NB4 (cell line): ENCODE results near the gene NOVA2.

Source experiments
- DNase-seq: peaks from one replicate; pipeline ENCODE4 v3.0.0; 2010; ENCODE audit warnings: low read depth
- H3K4me3 ChIP-seq: one replicate; pipeline ENCODE4 v1.5.1; 2011; ENCODE audit warnings: mild to moderate bottlenecking, low read depth, low read length, moderate library complexity
- MYC ChIP-seq: IDR thresholded peaks from 2 replicates; pipeline ENCODE4 v1.6.1; 2011; ENCODE audit warnings: low read depth, low read length
- POLR2A ChIP-seq: IDR thresholded peaks from 2 replicates; pipeline ENCODE4 v1.6.1; 2011; ENCODE audit warnings: mild to moderate bottlenecking; ENCODE audit not compliant: insufficient read length; ENCODE audit errors: extremely low read depth
- TF ChIP-seq, protein P1 (sequence below): IDR thresholded peaks from 2 replicates; pipeline ENCODE4 v1.6.1; 2011; ENCODE audit warnings: low read depth, low read length
- TF ChIP-seq, protein P2 (sequence below): IDR thresholded peaks from one replicate; pipeline ENCODE4 v1.5.1; 2012; ENCODE audit warnings: low read depth, low read length

NOVA2 gene

DNA sequence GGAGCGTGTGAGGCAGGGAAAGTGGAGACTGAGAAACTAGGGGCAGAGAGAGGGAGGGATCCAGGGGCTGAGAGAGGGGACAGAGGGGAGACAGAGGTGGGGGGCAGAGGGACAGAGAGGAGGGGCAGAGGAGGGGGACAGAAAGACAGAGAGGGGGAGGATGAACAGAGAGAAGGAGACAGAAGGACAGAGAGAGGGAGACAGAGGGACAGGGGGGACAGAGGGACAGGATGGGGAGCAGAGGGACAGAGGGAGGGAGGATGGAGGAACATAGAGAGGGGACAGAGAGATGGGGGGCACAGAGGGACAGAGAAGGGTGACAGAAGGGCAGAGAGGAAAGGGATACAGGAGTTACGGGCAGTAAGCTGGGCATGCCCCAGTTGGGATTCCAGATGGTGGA is 44.4 kb downstream of the NOVA2 start:
- DNase-seq, result no peak
- no peak overlapping the region for H3K4me3 ChIP-seq
- TF ChIP-seq, protein P1, sequence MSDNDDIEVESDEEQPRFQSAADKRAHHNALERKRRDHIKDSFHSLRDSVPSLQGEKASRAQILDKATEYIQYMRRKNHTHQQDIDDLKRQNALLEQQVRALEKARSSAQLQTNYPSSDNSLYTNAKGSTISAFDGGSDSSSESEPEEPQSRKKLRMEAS, result no peak
- TF ChIP-seq, protein P2, sequence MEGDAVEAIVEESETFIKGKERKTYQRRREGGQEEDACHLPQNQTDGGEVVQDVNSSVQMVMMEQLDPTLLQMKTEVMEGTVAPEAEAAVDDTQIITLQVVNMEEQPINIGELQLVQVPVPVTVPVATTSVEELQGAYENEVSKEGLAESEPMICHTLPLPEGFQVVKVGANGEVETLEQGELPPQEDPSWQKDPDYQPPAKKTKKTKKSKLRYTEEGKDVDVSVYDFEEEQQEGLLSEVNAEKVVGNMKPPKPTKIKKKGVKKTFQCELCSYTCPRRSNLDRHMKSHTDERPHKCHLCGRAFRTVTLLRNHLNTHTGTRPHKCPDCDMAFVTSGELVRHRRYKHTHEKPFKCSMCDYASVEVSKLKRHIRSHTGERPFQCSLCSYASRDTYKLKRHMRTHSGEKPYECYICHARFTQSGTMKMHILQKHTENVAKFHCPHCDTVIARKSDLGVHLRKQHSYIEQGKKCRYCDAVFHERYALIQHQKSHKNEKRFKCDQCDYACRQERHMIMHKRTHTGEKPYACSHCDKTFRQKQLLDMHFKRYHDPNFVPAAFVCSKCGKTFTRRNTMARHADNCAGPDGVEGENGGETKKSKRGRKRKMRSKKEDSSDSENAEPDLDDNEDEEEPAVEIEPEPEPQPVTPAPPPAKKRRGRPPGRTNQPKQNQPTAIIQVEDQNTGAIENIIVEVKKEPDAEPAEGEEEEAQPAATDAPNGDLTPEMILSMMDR, result no peak
- TF ChIP-seq POLR2A (no peak), MYC (no peak)

DNA sequence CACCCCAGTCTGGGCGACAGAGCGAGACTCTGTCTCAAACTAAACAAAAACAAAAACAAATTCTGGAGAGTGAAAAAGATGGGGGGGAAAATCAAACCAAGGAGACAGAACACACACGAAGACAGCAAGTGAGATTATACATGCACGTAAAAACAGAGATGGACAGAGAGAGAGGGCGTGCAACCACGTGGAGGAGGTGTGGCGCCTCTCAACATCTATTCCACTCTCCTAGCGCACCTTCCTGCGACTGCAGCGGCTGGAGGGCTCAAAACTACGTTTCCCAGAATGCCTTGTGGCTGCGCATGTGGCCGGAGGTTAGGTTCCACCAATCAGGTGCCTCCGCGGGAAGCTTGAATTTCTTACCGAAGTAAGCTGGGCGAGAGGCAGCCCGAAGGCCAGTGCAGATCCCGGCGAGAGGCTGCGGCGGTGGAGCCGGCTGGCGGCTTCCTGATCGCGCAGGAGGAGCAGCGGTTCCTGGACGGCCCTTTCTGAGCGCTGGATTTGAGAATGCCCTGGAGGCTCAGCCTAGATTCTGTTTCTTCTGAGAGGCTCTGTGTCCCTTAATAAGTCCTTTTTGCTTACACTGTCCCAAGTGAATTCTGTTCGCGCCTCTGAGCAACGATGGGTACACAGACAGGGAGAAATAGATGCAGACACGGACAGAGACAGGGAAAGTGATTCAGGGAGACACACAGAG is 46.0 kb downstream of the NOVA2 start:
- peak; percentile 98 for DNase-seq
- peak; percentile 97 for TF ChIP-seq MYC
- TF ChIP-seq, protein P1, result peak; percentile 96
- TF ChIP-seq POLR2A, result peak; percentile 54
- TF ChIP-seq, protein P2, result no peak
- H3K4me3 ChIP-seq, result peak overlapping the region; percentile 13

DNA sequence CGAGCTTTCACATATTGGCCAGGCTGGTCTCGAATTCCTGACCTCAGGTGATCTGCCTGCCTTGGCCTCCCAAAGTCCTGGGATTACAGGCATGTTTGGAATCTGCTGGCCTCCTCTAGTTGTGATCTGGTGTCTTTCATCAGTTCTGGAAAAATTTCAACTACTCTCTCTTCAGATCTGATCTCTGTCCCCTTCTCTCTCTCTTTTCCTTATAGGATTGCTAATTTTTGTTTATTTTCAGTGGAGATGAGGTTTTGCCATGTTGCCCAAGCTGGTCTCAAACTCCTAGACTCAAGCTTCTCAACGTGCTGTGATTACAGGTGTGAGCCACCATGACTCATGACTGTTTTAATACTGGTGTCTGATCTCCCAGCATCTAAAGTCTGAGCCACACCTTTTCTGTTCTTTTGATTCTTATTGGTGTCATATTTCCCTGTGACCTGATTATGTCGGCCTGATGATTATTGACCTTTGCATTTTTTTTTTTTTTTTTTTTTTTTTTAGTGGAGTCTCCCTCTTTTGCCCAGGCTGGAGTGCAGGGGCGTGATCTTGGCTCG is 48.7 kb downstream of the NOVA2 start:
- DNase-seq, result no peak
- TF ChIP-seq, protein P2, result no peak
- no peak for TF ChIP-seq MYC
- no peak for TF ChIP-seq POLR2A
- TF ChIP-seq, protein P1, result no peak
- H3K4me3 ChIP-seq, result no peak overlapping the region

DNA sequence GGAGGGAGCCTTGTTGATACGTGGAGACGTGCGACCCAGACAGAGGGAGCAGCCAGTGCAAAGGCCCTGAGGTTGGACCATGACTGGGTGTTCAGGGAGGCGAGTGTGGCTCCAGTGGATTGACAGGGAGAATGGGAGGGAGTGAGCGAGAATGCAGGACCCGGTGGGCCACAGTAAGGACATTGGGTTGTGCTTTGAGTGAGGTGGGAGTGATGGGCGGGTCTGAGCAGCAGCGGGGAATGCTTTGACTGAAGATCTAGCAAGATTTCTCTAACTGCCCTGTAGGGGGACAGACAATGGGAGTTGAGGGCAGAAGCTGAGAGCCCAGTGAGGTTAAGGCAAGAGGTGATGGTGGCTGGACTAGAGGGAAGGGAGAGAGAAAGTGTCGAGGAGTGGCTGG is 51.4 kb downstream of the NOVA2 start:
- peak; percentile 60 for DNase-seq
- TF ChIP-seq, protein P2, result peak; percentile 62
- no peak for TF ChIP-seq POLR2A

DNA sequence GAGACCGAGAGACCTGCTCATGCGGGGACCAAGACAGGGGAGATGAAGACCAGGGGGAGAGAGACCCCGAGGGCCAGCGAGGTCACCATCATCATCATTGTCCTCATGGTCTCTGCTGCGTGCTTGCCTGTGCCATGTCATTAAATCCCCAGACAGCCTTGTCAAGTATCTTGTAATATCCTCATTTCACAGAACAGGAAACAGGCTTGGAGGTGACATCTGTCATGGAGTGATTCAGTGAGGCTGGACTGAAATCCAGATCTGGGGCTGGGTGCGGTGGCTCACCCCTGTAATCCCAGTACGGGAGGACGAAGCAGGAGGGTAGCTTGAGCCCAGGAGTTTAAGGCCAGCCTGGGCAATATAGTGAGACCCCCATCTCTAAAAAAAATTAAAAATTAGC is 53.2 kb downstream of the NOVA2 start:
- TF ChIP-seq POLR2A (no peak), MYC (no peak)
- TF ChIP-seq, protein P1, result no peak
- TF ChIP-seq, protein P2, result no peak
- H3K4me3 ChIP-seq, result no peak overlapping the region
- DNase-seq, result peak; percentile 41

More for the DNA sequence above, 51.4 kb downstream of the NOVA2 start:
- no peak overlapping the region for H3K4me3 ChIP-seq
